ENCODE results near the gene EIF4H. TPM values are rescaled to one million over a fixed set of nuclear protein-coding genes. Genes with fewer than 3 reads are reported as not detected.

The EIF4H gene
- total and polyA plus RNA-seq, 2 donors (not counting 1 experiment from before 2014, with no cell fraction given), result 127 to 199 TPM

DNA sequence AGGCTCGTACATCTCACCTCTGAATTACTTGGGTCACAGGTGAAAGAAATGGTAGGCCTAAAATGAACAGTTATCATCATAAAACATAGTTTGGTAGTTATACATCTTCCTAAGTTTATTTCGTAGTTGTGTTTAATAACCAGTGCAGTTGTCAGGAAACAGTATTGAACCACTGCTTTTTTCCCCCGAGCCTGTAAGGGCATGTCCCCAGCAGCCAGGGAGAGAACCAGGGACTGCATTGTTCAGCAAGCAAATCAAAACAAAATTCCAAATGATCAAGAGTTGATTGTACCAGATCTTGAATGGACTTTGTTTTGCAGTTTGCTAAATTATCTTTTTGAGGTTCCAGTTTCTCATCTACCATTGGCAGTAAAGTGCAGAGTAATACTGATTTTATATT is 2.4 kb downstream of the EIF4H start:
- Mint-ChIP-seq H3K4me3 (peak overlapping the region; percentile 32), H3K27ac (peak overlapping the region; percentile 6), H3K4me1 (peaks cover 62% of the 10 kb centered on the region), H3K27me3 (no peaks in the 10 kb centered on the region), H3K9me3 (ENCODE audit: insufficient read depth) (no peaks in the 10 kb centered on the region)
- Histone ChIP-seq H3K4me1 (ENCODE audit: control insufficient read depth in 2 of 2, insufficient read depth in 2 of 2, low read length in 2 of 2) (peaks cover 64% of the 10 kb centered on the region in 2 donors), H3K4me2 (replicated peaks; ENCODE audit: low read depth, low read length, poor library complexity, severe bottlenecking) (peak overlapping the region; percentile 96), H3K9me3 (ENCODE audit: control extremely low read depth in 1 of 3, control insufficient read depth in 2 of 3, insufficient read depth in 1 of 3, low read length in 2 of 3) (no peaks in the 10 kb centered on the region), H3K9ac (ENCODE audit: low read length) (no peak overlapping the region), H3K4me3 (ENCODE audit: control extremely low read depth in 1 of 5, extremely low read depth in 1 of 5, insufficient read depth in 1 of 5, low read depth in 2 of 5, low read length in 4 of 5) (no peak overlapping the region), H3K79me2 (ENCODE audit: control insufficient read depth, insufficient read depth, low read length) (peaks cover 83% of the 10 kb centered on the region), H4K20me1 (ENCODE audit: control insufficient read depth, insufficient read depth, low read length, poor library complexity, severe bottlenecking) (peaks cover 63% of the 10 kb centered on the region), H3K27me3 (replicated peaks in 1 of 4; ENCODE audit: control extremely low read depth in 1 of 4, control insufficient read depth in 3 of 4, insufficient read depth in 4 of 4, low read length in 3 of 4) (no peaks in the 10 kb centered on the region), H2AFZ (ENCODE audit: insufficient read depth, low read depth, low read length, poor library complexity, severe bottlenecking) (no peak overlapping the region), H3K27ac (ENCODE audit: low read length in 2 of 2) (peak overlapping the region in 1 of 2 donors; percentile 36), H3K36me3 (replicated peaks in 1 of 2; ENCODE audit: control extremely low read depth in 1 of 2, control insufficient read depth in 1 of 2, extremely low read depth in 1 of 2, insufficient read depth in 2 of 2, low read length in 1 of 2) (peaks cover 0 to 33% of the 10 kb centered on the region in 2 experiments)
- no peak for DNase-seq
- TF ChIP-seq, protein P1, sequence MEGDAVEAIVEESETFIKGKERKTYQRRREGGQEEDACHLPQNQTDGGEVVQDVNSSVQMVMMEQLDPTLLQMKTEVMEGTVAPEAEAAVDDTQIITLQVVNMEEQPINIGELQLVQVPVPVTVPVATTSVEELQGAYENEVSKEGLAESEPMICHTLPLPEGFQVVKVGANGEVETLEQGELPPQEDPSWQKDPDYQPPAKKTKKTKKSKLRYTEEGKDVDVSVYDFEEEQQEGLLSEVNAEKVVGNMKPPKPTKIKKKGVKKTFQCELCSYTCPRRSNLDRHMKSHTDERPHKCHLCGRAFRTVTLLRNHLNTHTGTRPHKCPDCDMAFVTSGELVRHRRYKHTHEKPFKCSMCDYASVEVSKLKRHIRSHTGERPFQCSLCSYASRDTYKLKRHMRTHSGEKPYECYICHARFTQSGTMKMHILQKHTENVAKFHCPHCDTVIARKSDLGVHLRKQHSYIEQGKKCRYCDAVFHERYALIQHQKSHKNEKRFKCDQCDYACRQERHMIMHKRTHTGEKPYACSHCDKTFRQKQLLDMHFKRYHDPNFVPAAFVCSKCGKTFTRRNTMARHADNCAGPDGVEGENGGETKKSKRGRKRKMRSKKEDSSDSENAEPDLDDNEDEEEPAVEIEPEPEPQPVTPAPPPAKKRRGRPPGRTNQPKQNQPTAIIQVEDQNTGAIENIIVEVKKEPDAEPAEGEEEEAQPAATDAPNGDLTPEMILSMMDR (IDR thresholded peaks at IDR 0.05), result no peak
- TF ChIP-seq EZH2 (IDR thresholded peaks at IDR 0.05; ENCODE audit: borderline replicate concordance, insufficient read depth, low read depth, low read length, poor library complexity, severe bottlenecking), result no peak
- ChIA-PET POLR2A (no interaction called here), CTCF (no interaction called here)
- WGBS (ENCODE audit: insufficient coverage), result 67% methylated on average over 1 of the region's 3 CpGs
- intact Hi-C loops (cut with micrococcal nuclease), result no loop called here
- no peak for ATAC-seq (ENCODE audit: low read depth)

DNA sequence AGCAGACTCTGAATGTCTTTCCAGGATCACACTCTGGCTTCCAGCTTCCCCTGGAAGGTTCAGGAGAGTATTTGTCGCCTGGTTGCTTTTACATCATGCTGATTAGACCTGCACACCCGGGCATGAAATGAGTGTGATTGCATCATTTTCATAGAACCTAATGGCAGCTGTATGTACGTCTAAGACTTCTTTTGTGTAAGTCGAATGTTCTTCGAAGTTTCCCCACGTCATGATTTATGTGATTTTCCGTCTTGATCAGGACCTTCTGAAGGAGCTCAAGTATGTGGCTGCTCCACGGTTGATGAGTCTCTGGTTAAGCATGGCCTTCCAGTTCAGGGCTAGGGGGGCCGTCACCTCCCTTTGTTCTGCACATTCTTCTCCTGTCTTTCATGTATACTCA is 4.5 kb downstream of the EIF4H start:
- Histone ChIP-seq H3K9ac (ENCODE audit: low read length) (no peak overlapping the region), H4K20me1 (ENCODE audit: control insufficient read depth, insufficient read depth, low read length, poor library complexity, severe bottlenecking) (peaks cover 84% of the 10 kb centered on the region), H3K4me3 (ENCODE audit: control extremely low read depth in 1 of 5, extremely low read depth in 1 of 5, insufficient read depth in 1 of 5, low read depth in 2 of 5, low read length in 4 of 5) (no peak overlapping the region), H3K4me2 (replicated peaks; ENCODE audit: low read depth, low read length, poor library complexity, severe bottlenecking) (peak overlapping the region; percentile 13), H3K27ac (ENCODE audit: low read length in 2 of 2) (peak overlapping the region in 1 of 2 donors; percentile 29), H2AFZ (ENCODE audit: insufficient read depth, low read depth, low read length, poor library complexity, severe bottlenecking) (no peak overlapping the region), H3K4me1 (ENCODE audit: control insufficient read depth in 2 of 2, insufficient read depth in 2 of 2, low read length in 2 of 2) (peaks cover 69 to 79% of the 10 kb centered on the region in 2 donors), H3K36me3 (replicated peaks in 1 of 2; ENCODE audit: control extremely low read depth in 1 of 2, control insufficient read depth in 1 of 2, extremely low read depth in 1 of 2, insufficient read depth in 2 of 2, low read length in 1 of 2) (peaks cover 0 to 33% of the 10 kb centered on the region in 2 experiments), H3K27me3 (replicated peaks in 1 of 4; ENCODE audit: control extremely low read depth in 1 of 4, control insufficient read depth in 3 of 4, insufficient read depth in 4 of 4, low read length in 3 of 4) (no peaks in the 10 kb centered on the region), H3K79me2 (ENCODE audit: control insufficient read depth, insufficient read depth, low read length) (peaks cover 100% of the 10 kb centered on the region), H3K9me3 (ENCODE audit: control extremely low read depth in 1 of 3, control insufficient read depth in 2 of 3, insufficient read depth in 1 of 3, low read length in 2 of 3) (no peaks in the 10 kb centered on the region)
- no peak for ATAC-seq (ENCODE audit: low read depth)
- no peaks in the 10 kb centered on the region for H3K9me3 Mint-ChIP-seq (ENCODE audit: insufficient read depth)
- peak overlapping the region; percentile 37 for H3K4me3 Mint-ChIP-seq
- no peak for DNase-seq
- peaks cover 75% of the 10 kb centered on the region for H3K4me1 Mint-ChIP-seq
- WGBS (ENCODE audit: insufficient coverage), result 30% methylated on average over 8 of the region's 9 CpGs
- H3K27ac Mint-ChIP-seq, result peak overlapping the region; percentile 32
- POLR2A ChIA-PET, result interaction anchor here (1.2 kb wide), 1 partner anchor 8 kb away, joined by 9 read pairs; no protein-coding TSS in a partner anchor
- H3K27me3 Mint-ChIP-seq, result no peaks in the 10 kb centered on the region
- CTCF ChIA-PET, result interaction anchor here (0.9 to 3.2 kb wide), 6 partner anchors 11 to 223 kb away, joined by 3 to 16 read pairs (median 4); no protein-coding TSS in a partner anchor
- intact Hi-C loops (cut with micrococcal nuclease), result no loop called here
- TF ChIP-seq, protein P1 (IDR thresholded peaks at IDR 0.05), result no peak
- TF ChIP-seq EZH2 (IDR thresholded peaks at IDR 0.05; ENCODE audit: borderline replicate concordance, insufficient read depth, low read depth, low read length, poor library complexity, severe bottlenecking), result no peak

Data from B cell (primary cell).